Small intestine (tissue), 7 donors: ENCODE results near the gene CMSS1. TPM values are rescaled to one million over a fixed set of nuclear protein-coding genes. Genes with fewer than 3 reads are reported as not detected.

Source experiments
- DNase-seq, 2 donors: peaks; one replicate each; pipeline versions ENCODE4 v3.0.0 to v3.0.0-alpha.2; 2013
- FAIRE-seq: peaks from 2 replicates; lab custom pipeline; 2012; peaks lifted over from hg19 to GRCh38; lab: Jason Lieb, UNC
- H3K27ac ChIP-seq, 3 donors: one replicate each; pipeline ENCODE4 v1.5.1; 2013; ENCODE audit warnings: low read length in 2 of 3, mild to moderate bottlenecking in 2 of 3, control low read depth in 1 of 3, inconsistent platforms in 1 of 3, low read depth in 1 of 3, moderate library complexity in 1 of 3
- H3K27me3 ChIP-seq, 3 donors: one replicate each; pipeline ENCODE4 v1.6.1; 2013; ENCODE audit warnings: low read length in 3 of 3, inconsistent platforms in 1 of 3; ENCODE audit not compliant: control insufficient read depth in 3 of 3, insufficient read depth in 3 of 3
- H3K36me3 ChIP-seq, 3 donors: one replicate each; pipeline ENCODE4 v1.6.1; 2013; ENCODE audit warnings: low read length in 3 of 3, inconsistent platforms in 1 of 3, low read depth in 1 of 3, mild to moderate bottlenecking in 1 of 3, moderate library complexity in 1 of 3; ENCODE audit not compliant: control insufficient read depth in 3 of 3, insufficient read depth in 2 of 3
- H3K4me1 ChIP-seq, 3 donors: one replicate each; pipeline ENCODE4 v1.6.1; 2013; ENCODE audit warnings: low read length in 2 of 3, inconsistent platforms in 1 of 3, low read depth in 1 of 3, mild to moderate bottlenecking in 1 of 3, moderate library complexity in 1 of 3; ENCODE audit not compliant: control insufficient read depth in 3 of 3, insufficient read depth in 2 of 3
- H3K4me3 ChIP-seq, 3 donors: one replicate each; pipeline ENCODE4 v1.5.1; 2013; ENCODE audit warnings: low read length in 3 of 3, control low read depth in 1 of 3, inconsistent platforms in 1 of 3, low read depth in 1 of 3, mild to moderate bottlenecking in 1 of 3, moderate library complexity in 1 of 3
- H3K9me3 ChIP-seq, 2 donors: one replicate each; pipeline ENCODE4 v1.6.1; 2013; ENCODE audit warnings: low read depth in 1 of 2, low read length in 1 of 2; ENCODE audit not compliant: control insufficient read depth in 2 of 2, insufficient read depth in 1 of 2
- WGBS, 3 donors: extraction: QIAGEN DNeasy Blood & Tissue Kit; methylation state at CpG; one replicate each; pipeline ENCODE4 v1.1.7; 2013; 5-methylcytosine and 5-hydroxymethylcytosine counted together
- polyA plus RNA-seq, 4 donors: library from polyadenylated mRNA; stranded (reverse) in 3 of 4; unstranded in 1 of 4; fragments of 200-250 nt in 3 of 4; fragments of 120-200 nt in 1 of 4; gene quantifications; one replicate each; pipeline versions ENCODE4 v1.2.1 to v1.2.3, GENCODE V29; 2013
- donor health status: healthy with polysubstance abuse.
- donor health status: control.
- donor health status: control.
- donor health status: Bipolar disorder and iron deficiency.
- donor health status: healthy.

The CMSS1 gene
- polyA plus RNA-seq, 4 donors: 1.6 to 24.0 (median 10.4) TPM

DNA sequence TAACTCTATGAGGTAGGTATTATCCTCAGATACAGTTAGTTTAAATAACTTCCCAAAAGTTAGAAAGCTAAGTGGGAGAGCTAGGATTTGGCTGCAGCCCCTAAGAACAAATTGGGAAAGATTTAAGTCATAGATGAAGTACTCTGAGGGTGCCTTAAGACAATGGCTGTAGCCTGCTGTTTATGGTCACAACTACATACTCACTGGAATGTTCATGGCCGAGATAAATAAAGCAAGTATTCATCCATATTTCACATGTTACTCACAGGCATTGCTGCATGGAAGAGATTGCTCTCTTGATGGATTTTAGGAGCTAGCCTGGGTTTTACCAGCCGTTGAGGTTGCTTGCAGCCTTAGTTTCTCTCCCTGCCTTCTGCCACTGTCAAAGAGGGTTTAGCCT, 145.0 kb downstream of the CMSS1 start:
- peak overlapping the region in 1 of 3 donors; percentile 59 for H3K27ac ChIP-seq

DNA sequence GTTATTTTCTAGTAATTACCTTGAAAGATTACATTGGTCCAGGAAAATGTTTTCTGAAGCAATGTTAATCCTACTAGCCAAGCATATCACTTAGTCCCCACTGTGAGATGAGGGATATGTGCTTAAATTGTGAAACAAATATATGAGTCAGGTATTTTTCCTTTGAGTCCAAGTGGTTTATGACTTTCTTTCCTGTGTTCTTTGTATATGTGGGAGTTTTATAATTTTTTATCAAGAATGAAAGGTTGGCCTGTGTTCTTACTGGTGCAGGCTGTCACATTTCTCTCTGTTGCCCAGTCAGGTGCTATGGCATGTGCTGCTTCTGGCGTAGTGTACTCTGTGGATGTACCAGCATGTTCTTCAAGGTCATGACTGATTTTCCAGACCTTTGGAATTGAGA, 147.4 kb downstream of the CMSS1 start:
- Histone ChIP-seq H3K36me3 (no peaks in the 10 kb centered on the region), H3K27ac (peak overlapping the region in 1 of 3 donors; percentile 69), H3K4me1 (peaks cover 0 to 20% (median 14%) of the 10 kb centered on the region in 3 donors), H3K27me3 (no peaks in the 10 kb centered on the region), H3K9me3 (peaks cover 0 to 14% of the 10 kb centered on the region in 2 donors), H3K4me3 (no peak overlapping the region)
- WGBS, 3 donors: 33 to 74% (median 61%) methylated on average over 1 of the region's 1 CpG
- FAIRE-seq (no peak), DNase-seq (peak; percentile 18 to 72)

More for the DNA sequence above, 145.0 kb downstream of the CMSS1 start:
- H3K4me1 ChIP-seq: peaks cover 0 to 20% (median 14%) of the 10 kb centered on the region in 3 donors
- no peak overlapping the region for H3K4me3 ChIP-seq
- no peaks in the 10 kb centered on the region for H3K27me3 ChIP-seq
- H3K36me3 ChIP-seq: no peaks in the 10 kb centered on the region
- peaks cover 0 to 14% of the 10 kb centered on the region in 2 donors for H3K9me3 ChIP-seq
- DNase-seq: no peak
- 77 to 93% (median 90%) methylated on average over 2 of the region's 2 CpGs for WGBS, 3 donors
- no peak for FAIRE-seq

DNA sequence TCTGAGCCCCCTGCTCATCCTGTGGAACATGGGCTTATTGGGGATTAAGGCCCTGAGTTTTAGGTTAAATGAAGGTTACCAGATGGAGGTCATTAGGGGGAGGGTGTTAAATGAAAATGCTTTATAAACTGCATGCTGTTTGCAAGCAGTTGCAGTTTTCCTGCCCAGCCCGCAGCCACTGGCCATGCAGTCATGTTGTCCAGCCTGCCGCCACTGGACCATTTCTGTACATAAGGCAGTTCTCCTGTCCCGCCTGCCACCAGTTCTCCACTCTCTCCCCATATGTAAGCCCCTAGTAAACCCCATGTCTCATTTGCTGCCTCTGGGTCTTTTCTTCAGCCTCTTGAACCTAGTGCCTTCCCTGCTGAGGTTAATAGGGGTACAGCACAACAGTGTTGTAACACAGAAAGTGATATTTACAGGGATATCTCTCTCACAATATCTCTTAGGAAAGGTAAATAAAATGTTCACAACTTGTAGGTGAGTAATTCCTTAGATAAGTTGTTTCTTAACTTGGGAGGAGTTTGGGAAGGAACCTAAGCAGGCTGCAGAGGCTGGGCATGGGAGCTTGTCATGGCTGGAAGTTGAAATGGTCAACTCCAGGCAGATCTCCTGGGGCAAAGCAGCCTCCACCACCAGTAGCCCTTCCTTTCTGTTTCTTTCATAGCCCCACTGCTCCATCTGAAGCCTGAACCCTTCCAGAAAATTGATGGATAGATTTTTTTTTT, 148.2 kb downstream of the CMSS1 start:
- DNase-seq (no peak), FAIRE-seq (no peak)
- Histone ChIP-seq H3K4me1 (peaks cover 0 to 20% (median 13%) of the 10 kb centered on the region in 3 donors), H3K27ac (peak overlapping the region in 2 of 3 donors; percentile 50 to 69), H3K4me3 (no peak overlapping the region), H3K27me3 (no peaks in the 10 kb centered on the region), H3K36me3 (no peaks in the 10 kb centered on the region), H3K9me3 (peaks cover 0 to 13% of the 10 kb centered on the region in 2 donors)
- WGBS, 3 donors: 94 to 96% (median 96%) methylated on average over 3 of the region's 3 CpGs

DNA sequence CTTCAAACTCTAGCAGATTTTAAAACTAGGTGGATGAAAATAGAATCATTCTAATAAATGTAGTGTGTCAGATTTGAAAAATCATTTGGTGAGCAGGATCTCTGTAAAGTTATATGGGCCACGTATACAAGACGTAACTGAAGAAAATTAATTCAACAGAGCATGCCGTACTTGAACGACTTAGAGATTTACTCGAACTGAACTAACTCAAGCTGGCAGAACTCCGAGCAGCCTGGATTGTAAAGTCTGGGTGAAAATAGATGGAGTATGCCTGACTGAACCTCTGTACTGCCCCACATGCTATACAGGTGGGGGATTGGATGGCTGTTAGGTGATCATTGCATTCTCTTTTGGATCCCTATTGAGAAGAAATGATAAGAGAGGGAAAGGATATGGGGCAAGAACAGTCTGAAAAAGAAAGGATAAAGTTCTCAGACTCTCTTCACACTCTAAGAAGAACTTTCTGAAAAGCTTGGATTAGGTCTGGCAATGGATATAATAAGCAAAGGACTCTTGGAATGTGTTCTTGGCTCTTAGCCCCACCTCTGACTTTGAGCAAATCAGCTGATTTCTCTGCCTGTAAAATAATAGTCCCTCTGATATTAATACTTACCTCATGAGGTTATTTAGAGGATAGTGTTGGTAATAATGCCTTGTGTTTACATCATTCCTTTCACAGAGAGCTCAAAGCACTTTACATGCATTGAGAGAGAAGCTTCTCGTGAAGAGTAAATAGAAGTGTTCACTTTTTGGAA, 149.2 kb downstream of the CMSS1 start:
- no peak overlapping the region for H3K4me3 ChIP-seq
- FAIRE-seq (no peak), DNase-seq (no peak)
- H3K4me1 ChIP-seq: peaks cover 0 to 20% (median 8%) of the 10 kb centered on the region in 3 donors
- peaks cover 0 to 3% of the 10 kb centered on the region in 2 donors for H3K9me3 ChIP-seq
- no peaks in the 10 kb centered on the region for H3K36me3 ChIP-seq
- H3K27me3 ChIP-seq: no peaks in the 10 kb centered on the region
- peak overlapping the region in 1 of 3 donors; percentile 19 for H3K27ac ChIP-seq
- 74 to 92% (median 89%) methylated on average over 7 of the region's 7 CpGs for WGBS, 3 donors

DNA sequence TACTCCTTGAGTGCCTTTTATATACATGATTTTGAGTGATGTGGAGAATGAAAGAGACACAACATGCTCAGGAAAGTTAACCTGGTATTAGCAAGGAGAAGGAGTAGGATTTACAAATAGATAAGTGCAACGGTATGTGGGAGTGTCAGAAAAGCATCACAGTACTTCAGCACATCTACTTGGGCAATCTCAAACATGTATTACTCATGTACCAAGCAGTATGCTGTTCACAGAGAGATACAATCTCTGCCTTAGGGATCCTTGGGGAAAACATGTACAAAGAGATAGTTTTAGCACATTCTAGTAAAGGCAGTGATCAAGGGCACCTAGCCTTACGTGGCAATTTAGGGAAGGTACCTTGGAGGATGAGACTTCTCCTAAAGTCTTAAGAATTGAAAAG, 150.1 kb downstream of the CMSS1 start:
- WGBS, 3 donors: 85 to 95% (median 87%) methylated on average over 2 of the region's 2 CpGs
- no peaks in the 10 kb centered on the region for H3K27me3 ChIP-seq
- DNase-seq (no peak), FAIRE-seq (no peak)
- no peaks in the 10 kb centered on the region for H3K36me3 ChIP-seq
- peaks cover 0 to 20% (median 8%) of the 10 kb centered on the region in 3 donors for H3K4me1 ChIP-seq
- H3K9me3 ChIP-seq: no peaks in the 10 kb centered on the region
- H3K27ac ChIP-seq: no peak overlapping the region
- H3K4me3 ChIP-seq: no peak overlapping the region

DNA sequence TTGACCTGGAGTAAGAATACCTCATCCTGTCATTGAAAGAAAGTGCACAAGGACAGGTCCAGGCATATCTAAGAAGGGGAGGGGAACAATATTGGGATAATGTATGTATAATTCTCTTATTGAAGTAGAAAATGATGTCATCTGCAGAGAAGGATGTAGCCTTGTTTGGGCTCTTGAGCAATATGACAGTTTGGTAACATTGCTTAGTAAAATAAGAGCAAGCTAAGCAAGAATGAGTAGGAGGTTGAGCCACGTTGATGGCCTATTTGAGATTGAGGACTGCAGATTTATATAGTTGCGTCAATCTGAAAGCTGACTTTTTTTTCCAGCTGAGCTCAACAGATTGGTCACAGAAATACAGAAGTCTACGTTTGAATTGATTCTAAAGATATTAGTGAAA, 151.5 kb downstream of the CMSS1 start:
- peaks cover 0 to 20% (median 8%) of the 10 kb centered on the region in 3 donors for H3K4me1 ChIP-seq
- no peak overlapping the region for H3K4me3 ChIP-seq
- FAIRE-seq (no peak), DNase-seq (no peak)
- H3K9me3 ChIP-seq: no peaks in the 10 kb centered on the region
- H3K36me3 ChIP-seq: no peaks in the 10 kb centered on the region
- WGBS, 3 donors: 76 to 85% (median 82%) methylated on average over 3 of the region's 3 CpGs
- no peaks in the 10 kb centered on the region for H3K27me3 ChIP-seq
- no peak overlapping the region for H3K27ac ChIP-seq

DNA sequence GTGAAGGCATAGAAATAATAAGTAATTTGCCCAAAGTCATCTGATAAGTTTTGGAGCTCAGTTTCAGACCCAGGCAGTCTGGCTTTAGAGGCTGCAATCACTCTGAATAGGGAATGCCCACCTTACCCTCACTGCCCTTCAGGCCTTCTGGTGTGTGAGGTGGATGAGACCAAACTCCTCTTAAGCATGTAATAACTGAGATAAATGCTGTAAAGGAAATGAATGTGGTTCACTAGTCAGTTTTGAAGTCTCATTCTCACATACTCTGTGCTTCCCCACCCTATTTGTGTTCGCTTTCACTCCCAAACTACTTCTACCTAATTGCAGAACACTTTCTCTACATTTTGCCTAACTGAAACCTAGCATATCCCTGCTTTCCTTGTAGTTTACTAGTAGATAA, 152.5 kb downstream of the CMSS1 start:
- Histone ChIP-seq H3K27me3 (no peaks in the 10 kb centered on the region), H3K4me3 (no peak overlapping the region), H3K36me3 (no peaks in the 10 kb centered on the region), H3K9me3 (no peaks in the 10 kb centered on the region), H3K27ac (no peak overlapping the region), H3K4me1 (peaks cover 0 to 14% (median 8%) of the 10 kb centered on the region in 3 donors)
- DNase-seq (no peak), FAIRE-seq (no peak)
- WGBS, 3 donors: 70 to 96% (median 71%) methylated on average over 1 of the region's 1 CpG

DNA sequence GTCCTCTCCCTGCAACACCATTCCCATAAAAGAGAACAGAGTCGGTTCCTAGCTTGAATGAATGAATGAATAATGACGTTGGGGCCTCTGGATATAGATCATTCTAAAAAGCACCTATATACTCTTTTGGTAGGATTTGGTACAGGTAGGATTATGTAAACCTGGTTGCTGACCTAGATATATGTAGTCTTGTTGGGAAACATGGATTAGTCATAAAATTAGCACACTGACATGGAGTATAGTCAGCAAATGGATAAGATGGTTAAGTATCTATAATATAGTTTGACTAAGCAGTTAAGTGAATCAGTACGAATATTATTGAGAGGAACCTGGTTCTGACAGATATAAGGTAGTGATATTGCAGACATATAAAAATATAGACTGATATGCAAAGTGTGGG, 154.1 kb downstream of the CMSS1 start:
- Histone ChIP-seq H3K9me3 (peaks cover 0 to 2% of the 10 kb centered on the region in 2 donors), H3K4me1 (peaks cover 0 to 1% (median 0%) of the 10 kb centered on the region in 3 donors), H3K27ac (no peak overlapping the region), H3K27me3 (no peaks in the 10 kb centered on the region), H3K36me3 (no peaks in the 10 kb centered on the region), H3K4me3 (no peak overlapping the region)
- 93 to 94% (median 94%) methylated on average over 3 of the region's 3 CpGs for WGBS, 3 donors
- no peak for FAIRE-seq
- no peak for DNase-seq
